Measurements from ENCODE around the gene BCAN. TPM values are rescaled to one million over a fixed set of nuclear protein-coding genes. Genes with fewer than 3 reads are reported as not detected.

Gene BCAN
- total RNA-seq, 1 experiment from 2014 or later = 3.6 TPM

DNA sequence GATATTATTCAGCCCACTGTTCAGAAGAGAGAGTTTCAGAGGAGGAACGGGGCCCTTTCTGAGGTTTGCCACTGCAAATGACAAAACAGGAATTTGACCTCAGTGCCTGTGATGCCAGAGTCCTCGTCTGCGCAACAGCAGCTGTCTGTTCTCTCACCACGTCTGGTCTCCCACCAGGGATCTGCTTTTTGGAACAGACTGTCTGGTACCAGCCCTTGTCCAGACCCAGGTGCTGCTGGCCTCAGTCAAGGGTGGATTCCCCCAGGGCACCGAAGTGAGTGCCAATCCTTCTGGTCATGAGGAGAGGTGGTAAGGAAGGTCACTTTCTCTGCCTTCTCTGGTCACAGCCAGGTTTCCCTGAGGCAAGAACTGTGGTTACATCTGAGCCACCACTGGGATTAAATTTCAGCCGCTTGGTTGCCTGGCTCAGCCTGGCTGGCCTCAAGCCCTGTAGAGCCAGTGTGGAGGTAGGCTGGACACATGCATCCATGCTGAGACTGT lies 2.3 kb upstream of the BCAN start:
- no peak for TF ChIP-seq AFF4 (CRISPR knock-in tag; IDR thresholded peaks at IDR 0.05; ENCODE audit: borderline replicate concordance)
- TF ChIP-seq ZNF425 (CRISPR knock-in tag; conservative IDR thresholded peaks at IDR 0.05) = no peak
- ChIA-PET CTCF (interaction anchor here (0.9 to 12.1 kb wide), 5 partner anchors 9 to 50 kb away, joined by 3 to 180 read pairs (median 3); partner anchors contain the start of gene HAPLN2), POLR2A (no interaction called here)
- Mint-ChIP-seq H3K27me3 (ENCODE audit: low read depth) (peaks cover 82% of the 10 kb centered on the region), H3K36me3 (no peaks in the 10 kb centered on the region), H3K9me3 (no peaks in the 10 kb centered on the region), H3K27ac (no peak overlapping the region), H3K4me3 (no peak overlapping the region), H3K4me1 (peaks cover 28% of the 10 kb centered on the region)
- ATAC-seq = no peak
- no peak for DNase-seq (ENCODE audit: low spot score)

DNA sequence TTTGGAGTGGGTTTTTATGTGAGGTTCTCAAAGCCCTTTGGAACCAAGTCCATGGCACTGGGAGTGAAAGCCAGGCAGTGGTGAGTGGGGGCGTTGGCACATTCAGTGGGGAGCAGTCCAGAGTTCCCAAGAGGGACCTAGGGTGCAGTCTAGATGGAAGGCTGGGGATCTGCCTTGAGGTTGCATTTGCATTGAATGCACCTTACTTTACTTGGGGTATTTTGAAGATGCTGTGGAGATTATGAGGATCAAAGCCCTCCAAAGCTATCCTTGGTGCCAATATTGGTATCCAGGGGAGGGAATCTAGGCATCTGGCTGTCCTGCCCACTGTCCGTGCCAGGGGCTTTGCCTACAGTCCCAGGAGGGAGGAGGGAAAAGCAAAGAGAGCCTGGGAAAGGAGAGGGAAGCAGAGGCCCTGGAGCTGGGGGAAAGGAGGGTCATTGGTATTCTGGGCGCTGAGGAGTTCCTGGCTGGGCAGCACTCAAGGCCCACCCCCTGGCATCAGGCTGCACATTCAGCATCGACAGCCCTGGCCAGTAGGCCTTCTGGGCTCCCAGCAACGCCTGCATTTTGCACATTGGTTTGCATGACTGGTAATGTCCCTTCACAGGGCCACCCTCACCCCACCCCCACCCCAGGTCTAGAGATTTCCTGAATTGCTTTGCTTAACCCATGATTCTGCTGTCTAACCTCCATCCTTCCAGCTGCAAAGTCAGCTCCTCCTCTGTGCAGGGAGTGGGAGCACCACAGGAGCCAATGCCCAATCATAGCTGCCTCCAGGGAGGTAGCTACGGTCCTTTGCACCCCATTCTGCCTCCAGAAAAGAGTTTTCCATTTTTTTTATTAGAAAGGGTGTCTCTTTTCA lies 843 bp upstream of the BCAN start:
- no peaks in the 10 kb centered on the region for H3K36me3 Mint-ChIP-seq
- H3K4me1 Mint-ChIP-seq = peaks cover 30% of the 10 kb centered on the region
- H3K27ac Mint-ChIP-seq = no peak overlapping the region
- peaks cover 92% of the 10 kb centered on the region for H3K27me3 Mint-ChIP-seq (ENCODE audit: low read depth)
- ChIA-PET CTCF (interaction anchor here (0.6 to 12.1 kb wide), 16 partner anchors 10 to 255 kb away, joined by 3 to 180 read pairs (median 6); partner anchors contain the start of genes HAPLN2 and NES), POLR2A (interaction anchor here (1.0 to 2.7 kb wide), 3 partner anchors 20 to 49 kb away, joined by 3 to 7 read pairs (median 4); no protein-coding TSS in a partner anchor)
- DNase-seq (ENCODE audit: low spot score) (no peak), ATAC-seq (no peak)
- TF ChIP-seq ERG (CRISPR knock-in tag; IDR thresholded peaks at IDR 0.05) = no peak
- no peak for TF ChIP-seq OVOL2 (CRISPR knock-in tag; IDR thresholded peaks at IDR 0.05; ENCODE audit: borderline replicate concordance)
- TF ChIP-seq ZNF263 (CRISPR knock-in tag; IDR thresholded peaks at IDR 0.05; ENCODE audit: low read depth) = peak; percentile 78; the same call in 1 of the 2 replicates
- peak overlapping the region; percentile 70 for H3K4me3 Mint-ChIP-seq
- no peaks in the 10 kb centered on the region for H3K9me3 Mint-ChIP-seq

GRCh38 chr1:156642265-156643048 lies 540 bp downstream of the BCAN start:
- ATAC-seq (peak; percentile 33), DNase-seq (ENCODE audit: low spot score) (no peak)
- Mint-ChIP-seq H3K27me3 (ENCODE audit: low read depth) (peaks cover 98% of the 10 kb centered on the region), H3K4me1 (peaks cover 29% of the 10 kb centered on the region), H3K9me3 (no peaks in the 10 kb centered on the region), H3K27ac (no peak overlapping the region), H3K36me3 (no peaks in the 10 kb centered on the region), H3K4me3 (peak overlapping the region; percentile 70)
- CTCF ChIA-PET = interaction anchor here (0.6 to 12.1 kb wide), 19 partner anchors 12 to 268 kb away, joined by 3 to 180 read pairs (median 7); partner anchors contain the start of genes CRABP2, HAPLN2 and NES
- POLR2A ChIA-PET = interaction anchor here (0.7 to 2.7 kb wide), 5 partner anchors 17 to 50 kb away, joined by 3 to 8 read pairs (median 4); no protein-coding TSS in a partner anchor
- no peak; the same call in 1 of the 2 replicates for TF ChIP-seq ETV6 (CRISPR knock-in tag; IDR thresholded peaks at IDR 0.05)
- TF ChIP-seq ZNF121 (CRISPR knock-in tag; IDR thresholded peaks at IDR 0.05) = no peak
- TF ChIP-seq, protein P1, sequence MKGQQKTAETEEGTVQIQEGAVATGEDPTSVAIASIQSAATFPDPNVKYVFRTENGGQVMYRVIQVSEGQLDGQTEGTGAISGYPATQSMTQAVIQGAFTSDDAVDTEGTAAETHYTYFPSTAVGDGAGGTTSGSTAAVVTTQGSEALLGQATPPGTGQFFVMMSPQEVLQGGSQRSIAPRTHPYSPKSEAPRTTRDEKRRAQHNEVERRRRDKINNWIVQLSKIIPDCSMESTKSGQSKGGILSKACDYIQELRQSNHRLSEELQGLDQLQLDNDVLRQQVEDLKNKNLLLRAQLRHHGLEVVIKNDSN (CRISPR knock-in tag; IDR thresholded peaks at IDR 0.05) = no peak
- no peak for TF ChIP-seq NR1H2 (CRISPR knock-in tag; IDR thresholded peaks at IDR 0.05)
- no peak for TF ChIP-seq CREB1 (CRISPR knock-in tag; IDR thresholded peaks at IDR 0.05)
- TF ChIP-seq E2F1 (CRISPR knock-in tag; IDR thresholded peaks at IDR 0.05) = no peak
- TF ChIP-seq MAX (CRISPR knock-in tag; IDR thresholded peaks at IDR 0.05) = peak; percentile 49; the same call in 1 of the 2 replicates
- no peak for TF ChIP-seq ATF6 (CRISPR knock-in tag; IDR thresholded peaks at IDR 0.05)
- TF ChIP-seq, protein P2, sequence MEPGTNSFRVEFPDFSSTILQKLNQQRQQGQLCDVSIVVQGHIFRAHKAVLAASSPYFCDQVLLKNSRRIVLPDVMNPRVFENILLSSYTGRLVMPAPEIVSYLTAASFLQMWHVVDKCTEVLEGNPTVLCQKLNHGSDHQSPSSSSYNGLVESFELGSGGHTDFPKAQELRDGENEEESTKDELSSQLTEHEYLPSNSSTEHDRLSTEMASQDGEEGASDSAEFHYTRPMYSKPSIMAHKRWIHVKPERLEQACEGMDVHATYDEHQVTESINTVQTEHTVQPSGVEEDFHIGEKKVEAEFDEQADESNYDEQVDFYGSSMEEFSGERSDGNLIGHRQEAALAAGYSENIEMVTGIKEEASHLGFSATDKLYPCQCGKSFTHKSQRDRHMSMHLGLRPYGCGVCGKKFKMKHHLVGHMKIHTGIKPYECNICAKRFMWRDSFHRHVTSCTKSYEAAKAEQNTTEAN (CRISPR knock-in tag; IDR thresholded peaks at IDR 0.05) = no peak
